ENCODE data around the gene KRT78.

KRT78 gene

DNA sequence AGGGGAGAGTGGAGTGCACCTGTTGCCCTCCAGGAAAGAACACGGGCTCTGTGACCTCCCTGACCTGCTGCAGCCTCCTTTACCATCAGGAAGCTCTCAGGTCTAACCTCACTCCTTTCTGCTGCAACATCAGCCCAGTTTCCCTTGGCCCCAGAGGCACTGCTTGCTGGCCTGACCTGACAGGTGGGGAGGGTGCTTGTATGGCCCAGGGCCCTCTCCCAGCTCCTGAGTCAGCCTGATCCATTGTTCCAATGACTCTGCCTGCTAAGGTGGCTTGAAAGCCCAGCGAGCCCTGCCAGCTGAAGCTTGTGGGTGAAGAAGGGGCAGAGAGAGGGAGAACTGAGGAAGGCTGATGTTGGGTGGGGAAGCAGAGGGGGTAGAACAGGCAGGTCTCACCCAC lies 13.2 kb upstream of the KRT78 start:
- Histone ChIP-seq H3K79me2 (ENCODE audit: insufficient read depth, low read length) (no peaks in the 10 kb centered on the region), H3K4me1 (ENCODE audit: insufficient read depth, low read length, poor library complexity, severe bottlenecking) (no peaks in the 10 kb centered on the region), H3K4me2 (ENCODE audit: low read depth, low read length, poor library complexity, severe bottlenecking) (no peak overlapping the region), H2AFZ (ENCODE audit: low read length) (no peak overlapping the region), H3F3A (ENCODE audit: low read depth) (no peaks in the 10 kb centered on the region), H3K36me3 (ENCODE audit: insufficient read depth, low read length) (no peaks in the 10 kb centered on the region), H3K9ac (ENCODE audit: low read depth, low read length, poor library complexity, severe bottlenecking) (no peak overlapping the region), H3K4me3 (ENCODE audit: low read length, poor library complexity, severe bottlenecking) (no peak overlapping the region), H3K27me3 (ENCODE audit: insufficient read depth, low read length, poor library complexity, severe bottlenecking) (no peaks in the 10 kb centered on the region), H3K9me2 (replicated peaks; ENCODE audit: low read depth, low read length) (no peaks in the 10 kb centered on the region), H4K20me1 (ENCODE audit: insufficient read depth, low read length, poor library complexity, severe bottlenecking) (no peaks in the 10 kb centered on the region), H3K9me3 (ENCODE audit: insufficient read depth, low read depth, low read length) (no peaks in the 10 kb centered on the region)
- no peak for TF ChIP-seq EZH2phosphoT487 (IDR thresholded peaks at IDR 0.05; ENCODE audit: borderline replicate concordance)
- no peak for TF ChIP-seq CTCF (conservative IDR thresholded peaks at IDR 0.05; ENCODE audit: low read length)

- H3K27me3 ChIP-seq (ENCODE audit: insufficient read depth, low read length, poor library complexity, severe bottlenecking) = no peaks in the 10 kb centered on the region
- H3K79me2 ChIP-seq (ENCODE audit: insufficient read depth, low read length) = no peaks in the 10 kb centered on the region
- no peaks in the 10 kb centered on the region for H3K4me1 ChIP-seq (ENCODE audit: insufficient read depth, low read length, poor library complexity, severe bottlenecking)
- no peaks in the 10 kb centered on the region for H3F3A ChIP-seq (ENCODE audit: low read depth)
- H3K9me2 ChIP-seq (replicated peaks; ENCODE audit: low read depth, low read length) = no peaks in the 10 kb centered on the region
- no peak overlapping the region for H3K9ac ChIP-seq (ENCODE audit: low read depth, low read length, poor library complexity, severe bottlenecking)
- H3K9me3 ChIP-seq (ENCODE audit: insufficient read depth, low read depth, low read length) = no peaks in the 10 kb centered on the region
- H3K4me2 ChIP-seq (ENCODE audit: low read depth, low read length, poor library complexity, severe bottlenecking) = no peak overlapping the region
- no peak overlapping the region for H2AFZ ChIP-seq (ENCODE audit: low read length)
- H3K36me3 ChIP-seq (ENCODE audit: insufficient read depth, low read length) = no peaks in the 10 kb centered on the region
- no peak overlapping the region for H3K4me3 ChIP-seq (ENCODE audit: low read length, poor library complexity, severe bottlenecking)
- no peaks in the 10 kb centered on the region for H4K20me1 ChIP-seq (ENCODE audit: insufficient read depth, low read length, poor library complexity, severe bottlenecking)
- no peak for TF ChIP-seq CTCF (conservative IDR thresholded peaks at IDR 0.05; ENCODE audit: low read length)
- no peak for TF ChIP-seq EZH2phosphoT487 (IDR thresholded peaks at IDR 0.05; ENCODE audit: borderline replicate concordance)
Observed at GRCh38 chr12:52861511-52861910, 12.7 kb upstream of the KRT78 start.

- Histone ChIP-seq H3K79me2 (ENCODE audit: insufficient read depth, low read length) (no peaks in the 10 kb centered on the region), H2AFZ (ENCODE audit: low read length) (no peak overlapping the region), H3K9ac (ENCODE audit: low read depth, low read length, poor library complexity, severe bottlenecking) (no peak overlapping the region), H4K20me1 (ENCODE audit: insufficient read depth, low read length, poor library complexity, severe bottlenecking) (no peaks in the 10 kb centered on the region), H3K27me3 (ENCODE audit: insufficient read depth, low read length, poor library complexity, severe bottlenecking) (no peaks in the 10 kb centered on the region), H3K36me3 (ENCODE audit: insufficient read depth, low read length) (no peaks in the 10 kb centered on the region), H3F3A (ENCODE audit: low read depth) (no peaks in the 10 kb centered on the region), H3K4me3 (ENCODE audit: low read length, poor library complexity, severe bottlenecking) (no peak overlapping the region), H3K4me1 (ENCODE audit: insufficient read depth, low read length, poor library complexity, severe bottlenecking) (no peaks in the 10 kb centered on the region), H3K9me2 (replicated peaks; ENCODE audit: low read depth, low read length) (no peaks in the 10 kb centered on the region), H3K4me2 (ENCODE audit: low read depth, low read length, poor library complexity, severe bottlenecking) (no peak overlapping the region), H3K9me3 (ENCODE audit: insufficient read depth, low read depth, low read length) (no peaks in the 10 kb centered on the region)
- no peak for TF ChIP-seq CTCF (conservative IDR thresholded peaks at IDR 0.05; ENCODE audit: low read length)
- no peak for TF ChIP-seq EZH2phosphoT487 (IDR thresholded peaks at IDR 0.05; ENCODE audit: borderline replicate concordance)
Observed at GRCh38 chr12:52860102-52860823, 11.5 kb upstream of the KRT78 start.
